Colon (tissue), 2 donors: ENCODE data around the gene XRCC4.

ENCODE experiments used
- FAIRE-seq: peaks from 2 replicates; lab custom pipeline; 2012; peaks lifted over from hg19 to GRCh38; lab: Jason Lieb, UNC
- donor health status: control.
- donor health status: control.

The XRCC4 gene

DNA sequence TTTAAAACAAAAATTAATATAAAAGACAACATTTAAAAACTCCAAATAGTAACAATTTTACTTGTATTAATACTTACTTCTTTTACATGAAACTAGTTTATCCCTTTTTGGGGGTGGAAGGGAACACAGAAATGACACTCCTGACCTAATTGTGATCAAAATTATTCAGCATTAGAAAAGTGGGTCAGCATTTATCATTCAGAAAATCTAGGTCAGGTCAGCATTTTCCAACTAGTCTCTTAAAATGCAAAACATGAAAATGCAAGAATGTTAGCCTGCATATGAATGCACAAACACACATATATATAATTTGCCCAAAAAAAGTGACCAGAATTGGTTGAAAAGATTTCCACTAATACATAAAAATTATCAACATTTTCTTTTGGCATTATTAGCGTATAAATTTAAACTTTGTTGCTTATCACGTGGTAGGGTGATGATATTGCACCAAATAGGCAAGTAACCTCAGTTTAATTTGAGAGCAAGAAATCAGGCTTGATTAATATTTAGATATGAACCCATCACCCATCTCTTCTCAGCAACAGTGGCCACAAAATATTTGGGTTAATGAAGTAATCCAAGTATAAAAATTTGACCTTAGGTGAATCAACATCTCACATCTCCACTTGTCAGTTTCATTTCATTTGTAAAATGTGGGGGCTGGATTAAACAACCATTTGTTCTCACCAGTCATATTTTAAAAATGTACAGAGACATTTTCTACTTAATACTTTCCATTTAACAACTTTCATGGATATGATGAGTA lies 5.9 kb upstream of the XRCC4 start:
- FAIRE-seq, result no peak

DNA sequence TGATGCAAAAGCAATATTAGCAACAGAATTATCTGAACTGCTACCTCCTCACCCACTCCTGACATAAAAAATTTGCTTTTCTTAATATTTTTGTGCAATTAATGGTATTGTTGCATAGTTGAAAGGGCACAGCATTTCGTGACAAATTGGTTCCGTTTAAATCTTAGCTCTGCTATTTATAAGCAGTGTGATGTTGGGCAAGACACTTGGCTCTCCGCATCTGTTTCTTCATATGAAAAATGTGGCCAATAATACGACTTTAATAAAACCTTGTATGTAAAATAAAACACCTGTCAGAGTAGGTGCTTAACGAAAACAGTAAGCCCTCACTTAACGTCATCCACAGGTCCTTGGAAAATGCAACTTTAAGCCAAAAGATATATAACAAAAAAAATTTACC lies 4.4 kb upstream of the XRCC4 start:
- no peak for FAIRE-seq

DNA sequence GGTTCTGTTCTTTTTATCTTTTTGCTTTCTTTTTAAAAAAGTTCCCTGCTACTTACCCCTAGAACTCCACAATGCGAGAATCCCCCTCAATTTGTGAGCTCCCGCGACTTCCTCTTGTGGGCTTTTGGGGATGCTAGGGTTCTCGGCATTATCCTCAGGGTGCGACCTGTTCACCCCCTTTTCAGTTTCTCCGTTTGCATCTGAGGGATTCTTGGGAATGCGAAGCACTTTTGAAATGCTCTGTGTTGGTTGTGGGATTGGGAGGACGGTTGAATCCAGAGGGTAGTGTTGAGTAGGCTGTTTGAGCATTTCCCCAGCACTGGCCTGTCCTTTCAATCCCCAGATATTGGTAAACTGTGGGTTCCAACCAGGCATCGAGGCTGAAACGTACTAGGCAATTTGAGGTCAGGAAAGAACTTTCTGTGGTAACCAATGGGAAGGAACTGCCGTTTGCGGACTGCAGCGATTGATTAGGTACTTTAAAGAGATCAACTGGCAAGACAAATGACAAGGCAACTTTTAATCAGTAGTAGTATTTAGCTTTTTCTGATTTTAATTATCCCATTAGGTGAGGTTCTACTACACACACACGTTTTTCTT lies 415 bp downstream of the XRCC4 start:
- no peak for FAIRE-seq

DNA sequence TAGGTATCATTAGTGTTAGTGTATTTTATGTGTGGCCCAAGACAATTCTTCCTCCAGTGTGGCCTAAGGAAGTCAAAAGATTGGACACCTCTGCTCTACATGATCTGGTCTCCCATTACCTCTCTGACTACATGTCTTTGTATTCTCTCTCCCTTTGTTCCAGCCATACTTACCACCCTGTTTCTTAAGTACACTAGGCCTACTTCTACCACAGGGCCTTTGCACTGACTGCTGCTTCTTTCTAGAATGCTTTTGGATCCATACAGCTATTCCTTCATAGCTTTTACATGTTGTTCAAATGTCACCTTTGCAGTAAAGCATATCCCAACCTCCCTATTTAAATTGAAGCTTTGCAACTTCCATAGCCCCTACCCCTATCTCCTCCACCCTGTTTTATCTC lies 5.4 kb downstream of the XRCC4 start:
- FAIRE-seq, result no peak

DNA sequence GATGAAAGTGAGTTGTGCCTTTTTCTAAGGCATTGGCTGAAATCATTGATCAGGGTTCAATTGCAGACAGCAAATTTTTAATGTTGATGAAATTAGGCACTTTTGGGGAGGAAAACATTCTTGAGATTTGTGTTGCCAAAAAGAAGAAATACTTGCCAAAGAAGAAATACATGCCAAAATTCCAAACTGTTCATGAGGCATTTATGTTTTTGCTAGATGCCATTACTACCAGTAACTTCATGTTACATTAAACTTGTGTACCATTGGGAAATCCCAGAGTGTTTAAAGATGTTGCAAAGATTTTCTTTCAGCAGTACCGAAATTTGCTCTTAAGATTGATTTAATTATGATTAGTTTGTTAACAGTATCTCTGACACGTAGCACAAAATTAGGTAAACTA lies 7.0 kb downstream of the XRCC4 start:
- FAIRE-seq, result no peak

DNA sequence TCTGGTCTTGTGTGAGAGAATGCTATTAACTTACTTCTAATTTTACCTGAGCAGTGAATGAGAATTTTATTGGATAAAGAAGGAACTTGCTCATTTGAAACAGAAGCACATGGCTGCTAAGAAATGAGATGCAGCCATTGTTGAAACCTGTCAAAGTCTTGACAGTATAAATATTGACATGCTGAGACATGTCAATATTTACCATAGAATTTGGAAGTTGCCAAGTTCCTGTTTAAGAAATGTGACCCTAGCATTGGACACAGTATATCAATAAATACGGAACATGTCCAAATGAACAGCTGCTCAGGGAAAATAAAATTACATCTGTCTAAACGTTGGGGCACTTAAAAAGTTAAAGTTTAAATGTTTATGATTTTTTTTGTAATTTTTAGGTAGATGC lies 7.8 kb downstream of the XRCC4 start:
- FAIRE-seq, result no peak

DNA sequence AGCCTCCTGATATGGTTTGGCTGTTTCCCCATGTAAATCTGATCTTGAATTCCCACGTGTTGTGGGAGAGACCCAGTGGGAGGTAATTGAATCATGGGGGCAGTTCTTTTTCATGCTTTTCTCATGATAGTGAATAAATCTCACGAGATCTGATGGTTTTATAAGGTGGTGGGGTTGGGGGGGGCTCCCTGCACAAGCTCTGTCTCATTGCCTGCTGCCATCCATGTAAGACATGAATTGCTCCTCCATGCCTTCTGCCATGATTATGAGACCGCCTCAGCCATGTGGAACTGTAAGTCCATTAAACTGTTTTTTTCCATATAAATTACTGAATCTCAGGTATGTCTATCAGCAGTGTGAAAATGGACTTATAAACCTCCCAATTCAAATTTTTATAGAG lies 12.8 kb downstream of the XRCC4 start:
- FAIRE-seq, result no peak

DNA sequence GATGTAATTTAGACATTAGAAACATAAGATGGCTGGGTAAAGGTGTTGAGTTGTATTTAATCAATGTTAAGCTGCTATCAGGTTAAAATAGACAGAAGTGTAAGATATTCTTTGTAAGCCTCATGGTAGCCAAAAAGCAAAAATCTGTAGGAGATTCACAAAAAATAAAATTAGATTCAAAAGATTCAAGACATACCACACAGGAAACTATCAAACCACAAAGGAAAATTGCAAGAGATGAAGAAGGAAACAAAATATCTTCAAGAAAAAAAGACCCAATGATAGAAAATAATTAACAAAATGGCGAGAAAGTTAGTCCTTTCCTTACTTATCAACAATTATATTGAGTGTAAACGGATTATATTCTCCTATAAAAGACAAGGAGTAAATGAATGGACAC lies 15.3 kb downstream of the XRCC4 start:
- no peak for FAIRE-seq

DNA sequence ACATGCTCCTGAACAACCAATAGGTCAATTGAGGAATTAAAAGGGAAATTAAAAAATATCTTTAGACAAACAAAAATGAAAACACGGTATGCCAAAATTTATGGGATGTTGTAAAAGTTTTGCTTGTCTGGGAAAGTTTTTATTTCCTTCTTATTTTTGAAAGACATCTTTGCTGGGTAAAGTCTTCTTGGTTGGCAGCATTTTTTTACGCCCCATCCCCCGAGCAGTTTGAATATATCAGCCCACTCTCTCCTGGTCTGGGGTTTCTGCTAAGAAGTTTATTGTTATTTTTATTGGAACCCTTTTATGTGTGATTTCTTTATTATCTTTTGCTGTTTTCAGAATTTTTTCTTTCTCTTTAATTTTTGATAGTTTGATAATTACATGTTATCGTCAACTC lies 16.3 kb downstream of the XRCC4 start:
- FAIRE-seq, result no peak

DNA sequence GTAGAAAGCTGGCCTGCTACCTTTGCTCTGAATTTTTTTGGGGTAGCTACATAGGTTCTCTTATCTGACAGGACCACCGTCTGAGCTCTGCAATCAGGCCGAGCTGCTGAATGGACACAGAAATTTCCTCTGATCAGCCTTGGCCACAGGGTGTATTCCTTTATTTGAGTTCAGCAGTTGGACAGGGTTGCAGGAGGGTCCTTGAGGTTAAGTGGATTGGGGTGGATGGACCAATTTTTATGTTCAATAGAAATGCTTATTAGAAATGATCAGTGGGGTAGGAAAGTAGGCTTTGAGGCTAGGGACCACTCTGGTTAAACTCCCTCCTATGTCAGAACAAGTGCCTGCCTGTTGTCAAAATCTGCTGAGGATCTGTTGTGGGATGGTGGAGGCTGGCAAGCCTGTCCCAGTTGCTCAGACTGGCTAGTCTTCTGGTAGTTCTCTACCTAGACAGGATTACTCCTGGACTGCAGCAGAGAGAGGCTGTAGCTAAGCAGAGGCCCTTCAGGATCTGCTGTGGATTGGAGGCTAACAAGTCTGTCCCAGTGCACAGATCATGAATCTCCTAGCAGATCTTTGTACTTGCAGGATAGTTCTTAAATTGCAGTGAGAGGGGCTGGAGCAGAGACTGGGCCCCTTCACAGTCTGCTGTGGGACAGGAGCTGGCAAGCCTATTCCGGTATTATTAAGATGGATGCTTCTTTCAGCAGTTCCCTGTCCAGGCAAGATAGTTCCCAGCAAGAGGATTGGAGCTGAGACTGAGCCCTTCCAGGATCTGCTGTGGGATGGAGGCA lies 18.0 kb downstream of the XRCC4 start:
- FAIRE-seq, result no peak

DNA sequence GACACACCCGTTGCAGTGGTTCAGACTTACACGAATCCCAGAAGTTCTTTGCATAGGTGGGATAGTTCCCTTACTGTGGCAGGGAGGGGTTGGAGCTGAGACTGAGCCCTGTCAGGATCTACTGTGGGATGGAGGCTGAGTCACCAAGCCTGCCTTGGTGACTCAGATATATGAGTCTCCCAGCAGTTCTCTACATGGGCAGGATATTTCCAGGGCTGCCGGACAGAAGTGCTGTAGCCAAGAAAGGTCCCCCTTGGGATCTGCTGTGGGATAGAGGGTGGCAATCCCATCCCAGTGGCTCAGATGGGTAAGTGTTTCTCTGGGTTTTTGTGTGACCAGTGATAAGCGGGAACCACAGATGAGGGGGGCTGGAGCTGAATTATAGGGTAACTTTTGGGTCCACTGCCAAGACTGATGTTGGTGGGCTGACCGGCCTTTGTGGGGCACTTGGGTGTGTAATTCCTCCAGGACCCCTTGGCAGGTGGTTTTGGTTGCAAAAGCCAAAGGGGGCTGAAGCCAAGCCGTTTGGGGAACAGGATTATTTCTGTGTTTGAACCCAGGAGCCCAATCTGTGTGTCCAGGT lies 18.7 kb downstream of the XRCC4 start:
- FAIRE-seq, result no peak

DNA sequence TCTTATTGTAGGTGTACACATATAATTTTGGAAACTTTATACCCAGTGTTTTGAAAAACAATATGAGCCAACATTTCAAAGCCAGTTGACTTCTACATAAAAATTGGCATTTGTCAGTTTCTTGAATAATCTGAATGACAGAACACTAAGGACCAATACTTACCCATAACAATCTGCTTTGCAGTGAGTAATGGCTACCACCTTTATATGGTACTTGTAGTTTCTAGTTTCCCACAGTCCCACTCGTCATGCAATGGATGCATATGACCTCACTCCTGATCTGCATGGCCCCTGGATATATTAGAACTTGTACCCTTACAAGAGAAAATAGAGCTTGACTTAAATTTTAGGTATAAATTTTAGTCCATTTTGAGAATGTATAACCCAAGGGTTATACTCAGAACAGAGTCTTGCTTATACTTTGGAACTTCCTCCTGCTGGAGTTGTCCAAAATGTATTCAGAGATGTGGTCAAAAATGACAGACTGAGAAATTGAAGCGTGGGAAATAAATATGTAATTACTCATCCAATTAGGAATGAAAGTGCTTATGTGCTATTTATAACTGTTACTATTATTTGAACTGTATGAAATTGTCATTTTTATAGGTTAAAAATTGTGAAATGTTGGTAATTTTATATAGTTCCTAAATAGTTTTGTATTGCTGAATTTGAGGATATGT lies 19.5 kb downstream of the XRCC4 start:
- FAIRE-seq, result no peak

DNA sequence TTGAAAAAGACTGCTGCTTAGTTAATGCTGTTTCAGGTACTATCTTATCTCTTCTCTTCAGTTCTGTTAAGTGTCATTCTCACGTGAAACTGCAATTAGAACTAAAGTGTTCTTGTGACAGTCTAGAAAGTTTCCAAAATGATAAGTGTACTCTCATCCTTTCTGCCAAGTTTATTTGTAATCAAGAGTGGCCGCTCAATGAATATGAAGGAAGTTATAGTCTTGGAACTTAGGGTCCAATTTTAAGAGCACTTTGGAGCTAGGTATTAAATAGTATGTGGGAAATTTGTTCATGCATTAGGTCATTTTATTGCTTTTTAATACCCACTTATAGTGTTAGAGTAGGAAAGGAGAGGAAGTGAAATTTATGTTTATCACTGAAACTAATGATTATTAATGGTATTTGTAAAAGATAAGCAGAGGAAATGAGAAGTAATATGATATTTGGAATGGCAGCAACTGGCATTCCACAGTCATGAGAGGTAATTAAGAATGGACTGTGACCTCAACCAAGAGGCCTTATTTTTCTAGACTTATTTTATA lies 20.4 kb downstream of the XRCC4 start:
- no peak for FAIRE-seq

DNA sequence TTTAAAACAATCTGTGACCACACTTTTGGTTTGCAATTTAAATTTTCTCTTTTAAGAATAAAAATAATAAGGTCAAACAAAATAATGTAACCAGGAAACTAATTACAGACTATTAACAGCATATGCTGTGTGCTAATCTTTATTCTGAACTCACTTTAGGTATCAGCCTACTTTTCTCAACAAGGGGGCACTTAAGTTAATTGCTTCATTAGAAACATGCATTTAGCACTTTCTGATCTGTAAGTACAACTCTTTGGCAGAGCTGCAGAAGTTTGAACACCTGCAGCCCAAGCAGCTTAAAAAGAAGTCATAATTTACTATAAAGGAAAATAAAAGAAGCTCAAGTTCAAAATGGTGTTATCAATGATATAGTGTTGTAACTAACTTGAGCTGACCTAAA lies 21.7 kb downstream of the XRCC4 start:
- FAIRE-seq, result no peak

DNA sequence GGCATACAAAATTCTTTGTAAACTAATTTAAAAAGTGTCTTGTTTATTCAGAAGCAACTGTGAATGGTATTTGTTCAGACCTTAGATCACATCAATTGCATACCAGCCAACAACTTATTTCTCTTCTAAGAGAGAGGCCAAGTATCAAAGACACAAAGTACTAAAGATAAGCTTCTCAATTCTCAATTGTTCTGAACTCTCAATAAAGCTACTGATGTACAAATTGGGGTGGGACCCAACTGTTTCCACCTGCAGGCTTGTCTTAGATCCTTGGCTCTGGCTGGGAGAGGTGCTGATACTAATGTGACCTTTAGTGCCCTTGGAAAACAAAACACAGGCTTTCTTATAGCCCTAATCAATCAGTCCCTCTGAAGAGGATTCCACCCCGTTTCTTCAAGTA lies 22.1 kb downstream of the XRCC4 start:
- FAIRE-seq, result no peak

DNA sequence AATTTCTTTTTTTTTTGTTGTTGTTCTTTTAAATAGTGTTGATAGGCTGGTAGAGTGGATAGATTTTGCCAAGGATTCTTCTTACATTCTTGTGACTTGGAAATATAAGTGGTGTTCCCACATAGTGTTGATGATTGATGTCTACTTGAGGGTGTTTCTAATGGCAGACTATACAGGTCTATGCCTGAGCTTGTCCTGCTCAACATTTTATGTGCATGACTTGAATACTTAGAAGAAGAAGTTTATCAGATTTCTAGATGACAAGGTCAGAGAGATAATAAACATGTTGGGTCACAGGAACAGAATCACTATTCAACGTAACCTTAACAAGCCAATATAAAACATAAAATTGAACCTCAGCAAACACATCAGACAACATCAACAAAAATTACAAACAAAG lies 24.2 kb downstream of the XRCC4 start:
- no peak for FAIRE-seq

DNA sequence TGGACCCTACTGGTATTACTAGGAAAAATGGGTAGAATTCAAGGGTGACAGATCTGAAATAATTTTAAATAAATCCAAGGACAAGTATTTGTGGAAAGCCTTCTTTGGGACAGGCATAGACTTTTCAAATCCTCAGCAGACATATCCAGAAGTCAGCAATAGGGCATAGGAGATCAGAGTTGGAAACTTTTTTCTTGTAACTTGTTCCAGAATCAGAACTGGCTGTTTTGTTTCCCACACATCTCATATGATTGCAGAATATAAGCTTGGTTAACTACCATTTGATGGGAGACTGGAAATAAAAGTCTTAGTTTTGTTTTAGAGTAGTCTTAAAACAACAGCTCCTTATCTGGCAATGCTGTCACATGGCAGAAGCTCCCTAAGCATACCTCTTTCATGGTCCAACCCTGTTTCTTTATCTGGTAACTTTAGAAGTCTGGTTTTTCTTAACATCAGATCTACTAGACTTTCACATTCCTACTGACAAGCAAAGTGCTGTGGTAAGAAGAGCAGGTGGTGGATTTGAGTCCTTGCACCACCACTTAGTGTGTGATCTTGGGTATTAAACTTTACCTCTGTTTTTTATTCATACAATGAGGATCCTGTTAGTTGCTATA lies 25.1 kb downstream of the XRCC4 start:
- no peak for FAIRE-seq

DNA sequence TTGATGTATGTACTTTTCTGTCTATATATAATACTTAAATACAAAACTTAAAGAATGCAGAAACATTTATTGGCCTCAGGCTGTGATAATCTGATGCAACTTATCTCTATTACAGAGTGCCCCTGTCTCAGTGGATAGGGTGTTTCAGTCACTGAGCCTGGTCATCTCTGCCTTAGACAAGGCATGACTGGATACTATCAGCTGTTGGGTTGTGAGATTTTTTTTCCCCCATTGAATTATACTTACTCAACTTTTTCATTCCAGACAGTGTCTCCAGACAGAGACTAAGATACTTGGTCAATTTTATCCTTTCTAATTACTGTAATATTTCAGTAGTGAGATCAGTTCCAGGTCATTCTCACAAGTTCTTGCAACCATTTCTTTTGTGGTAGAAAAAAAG lies 26.7 kb downstream of the XRCC4 start:
- no peak for FAIRE-seq

DNA sequence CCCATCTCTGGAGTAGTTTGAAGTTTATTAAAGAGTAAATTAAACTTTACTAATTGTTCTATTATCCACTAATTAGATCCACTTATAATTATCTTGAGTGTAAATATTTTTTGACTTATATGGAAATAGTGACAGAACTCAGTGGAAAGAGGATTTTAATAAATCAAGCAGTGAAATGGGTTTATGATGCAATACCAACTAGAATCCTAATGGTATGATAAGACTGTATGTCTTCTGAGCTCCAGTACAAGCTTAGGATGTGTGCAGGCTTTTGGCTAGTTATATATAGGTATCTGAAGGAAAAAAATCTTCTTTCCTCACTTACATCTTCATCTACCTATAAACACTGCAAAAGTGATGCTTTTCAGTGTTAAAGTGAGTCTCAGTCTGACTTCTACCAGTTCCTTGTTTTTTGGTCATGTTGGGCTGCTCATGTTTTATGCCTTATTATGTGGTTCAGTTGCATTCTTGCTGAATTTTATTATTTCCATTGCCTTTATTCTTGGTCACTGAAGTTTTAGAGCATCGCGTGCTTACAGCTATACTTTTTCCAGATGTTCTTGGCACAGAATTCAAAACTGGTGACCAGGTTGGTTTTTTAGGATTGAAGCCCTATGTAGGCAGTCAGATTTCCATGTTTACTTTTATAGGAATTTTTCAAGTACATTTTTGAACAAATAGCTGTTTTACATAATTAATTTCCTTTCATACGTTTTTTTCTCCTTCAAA lies 30.5 kb downstream of the XRCC4 start:
- no peak for FAIRE-seq

DNA sequence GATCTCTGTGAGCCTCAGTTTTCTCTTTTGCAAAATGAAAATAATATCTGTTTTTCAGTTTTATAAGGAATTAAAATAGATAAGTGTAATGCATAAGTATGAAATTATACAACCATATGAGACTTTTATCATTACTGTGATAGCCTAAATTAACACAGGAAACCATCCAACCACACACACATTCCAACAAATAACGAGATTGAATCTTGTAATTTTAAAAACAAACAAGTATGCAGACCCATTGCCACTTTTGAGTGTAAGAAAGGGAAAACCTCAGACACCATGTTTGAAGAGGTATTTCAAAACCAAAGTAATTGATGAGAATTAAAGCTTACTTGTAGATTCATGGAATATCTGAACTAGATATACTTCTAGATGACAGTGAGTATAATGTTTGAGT lies 32.0 kb downstream of the XRCC4 start:
- no peak for FAIRE-seq

DNA sequence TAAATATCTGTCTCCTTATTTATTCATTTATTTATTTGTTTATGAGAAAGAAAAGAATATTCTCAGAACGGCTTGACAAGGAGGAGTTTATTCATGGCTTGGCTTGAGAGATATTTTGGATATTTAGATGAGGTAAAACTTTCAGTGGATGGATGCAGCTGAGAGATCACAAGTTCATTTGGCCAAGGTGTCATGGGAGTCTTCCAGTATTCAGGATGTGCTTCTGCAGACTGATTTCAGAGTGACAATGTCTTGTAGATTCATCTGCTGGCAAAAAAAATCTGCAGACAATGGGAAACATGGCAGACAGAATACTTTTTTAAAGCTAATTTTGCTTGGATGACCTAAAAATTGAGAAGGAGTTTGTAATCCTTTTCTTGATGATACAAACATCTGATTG lies 38.5 kb downstream of the XRCC4 start:
- FAIRE-seq, result no peak
